Left hindlimb (tissue), 1 donor: Measurements from ENCODE around the gene SPAG16.

Experiments used
- DNase-seq: peaks from one replicate; pipeline ENCODE4 v3.0.0-alpha.2; 2018

SPAG16 gene

DNA sequence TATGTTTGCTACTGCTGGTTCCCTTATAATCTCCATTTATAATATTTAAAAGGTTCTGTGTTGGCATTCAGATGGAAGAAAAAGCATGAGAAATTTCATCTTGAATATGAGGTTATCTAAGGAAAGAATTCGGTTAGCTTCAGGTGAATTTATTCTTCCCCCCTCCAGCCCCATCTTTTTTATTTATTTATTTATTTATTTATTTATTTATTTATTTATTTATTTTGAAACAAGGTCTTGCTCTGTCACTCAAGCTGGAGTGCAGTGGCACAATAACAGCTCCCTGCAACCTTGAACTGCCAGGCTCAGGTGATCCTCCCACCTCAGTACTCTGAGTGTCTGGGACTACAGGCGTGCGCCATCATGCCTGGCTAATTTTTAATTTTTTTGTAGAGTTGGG is 1031.1 kb downstream of the SPAG16 start:
- no peak for DNase-seq

DNA sequence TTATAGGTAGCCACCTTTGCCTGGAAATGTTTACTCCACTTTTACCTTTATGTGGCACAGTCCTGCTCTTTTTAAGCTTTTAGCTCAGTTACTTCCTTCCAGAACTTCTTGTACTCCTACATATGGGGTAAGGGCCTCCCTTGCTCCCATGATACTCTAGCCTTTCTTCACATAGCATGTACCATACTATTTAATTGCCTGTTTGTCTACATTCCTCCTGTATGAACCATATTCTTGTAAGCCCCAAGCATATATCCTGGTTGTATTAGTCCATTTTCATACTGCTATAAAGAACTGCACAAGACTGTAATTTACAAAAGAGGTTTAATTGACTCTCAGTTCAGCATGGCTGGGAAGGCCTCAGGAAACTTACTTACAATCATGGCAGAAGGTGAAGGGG is 1035.9 kb downstream of the SPAG16 start:
- no peak for DNase-seq

DNA sequence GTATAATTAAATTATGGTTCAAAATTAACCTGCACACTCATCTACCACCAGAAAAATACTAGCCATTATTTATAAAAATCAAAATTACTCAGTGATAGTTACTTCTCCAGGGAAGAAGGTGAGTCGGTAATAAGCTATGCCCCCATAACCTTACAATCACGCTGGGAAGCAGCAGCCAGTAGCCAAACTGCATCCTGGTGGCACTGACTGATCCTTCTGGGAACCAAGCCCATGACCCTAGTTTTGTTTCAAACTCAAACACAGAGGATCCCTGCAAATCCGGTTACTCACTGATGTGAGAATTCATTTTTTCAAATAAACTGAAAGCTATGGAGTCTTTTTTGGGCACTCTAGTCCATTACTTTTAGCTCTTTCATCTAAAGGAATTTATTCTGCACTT is 1038.4 kb downstream of the SPAG16 start:
- DNase-seq: no peak

DNA sequence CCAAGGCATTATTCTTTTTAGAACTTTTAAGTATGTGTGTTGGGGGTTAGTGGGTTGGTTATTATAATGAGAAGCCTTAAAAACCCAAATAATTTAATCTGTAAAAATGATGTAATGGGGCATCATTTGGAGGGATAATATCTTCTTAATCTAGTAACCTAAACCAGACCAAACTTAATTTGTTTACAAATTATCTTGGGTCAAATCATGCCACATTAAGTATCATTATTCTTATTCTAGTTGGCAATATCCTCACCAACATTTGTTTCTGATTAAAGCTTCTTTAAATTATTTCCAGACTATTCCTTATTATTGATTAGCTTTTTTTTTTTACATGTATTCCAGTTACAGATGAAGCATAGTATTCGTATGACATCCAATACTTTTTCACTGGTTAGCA is 1041.1 kb downstream of the SPAG16 start:
- no peak for DNase-seq

DNA sequence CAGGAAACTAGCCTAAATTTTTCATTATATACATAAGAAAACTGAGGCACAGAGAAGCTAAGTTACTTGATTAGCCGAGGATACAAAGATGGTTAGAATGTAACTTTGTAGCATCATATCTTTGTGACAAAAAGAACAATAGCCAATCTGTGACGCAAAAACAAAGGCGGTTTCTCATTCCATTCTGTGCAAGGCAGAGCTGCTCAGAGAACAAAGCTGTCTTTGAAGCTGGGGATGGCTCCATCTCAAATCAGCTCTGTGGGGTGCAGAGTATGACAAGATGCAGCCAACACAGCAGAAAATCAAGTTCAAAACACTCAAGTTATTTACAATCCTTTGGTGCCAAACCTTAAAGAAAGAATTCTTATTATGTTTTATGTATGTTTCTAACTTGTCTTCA is 1044.7 kb downstream of the SPAG16 start:
- no peak for DNase-seq

DNA sequence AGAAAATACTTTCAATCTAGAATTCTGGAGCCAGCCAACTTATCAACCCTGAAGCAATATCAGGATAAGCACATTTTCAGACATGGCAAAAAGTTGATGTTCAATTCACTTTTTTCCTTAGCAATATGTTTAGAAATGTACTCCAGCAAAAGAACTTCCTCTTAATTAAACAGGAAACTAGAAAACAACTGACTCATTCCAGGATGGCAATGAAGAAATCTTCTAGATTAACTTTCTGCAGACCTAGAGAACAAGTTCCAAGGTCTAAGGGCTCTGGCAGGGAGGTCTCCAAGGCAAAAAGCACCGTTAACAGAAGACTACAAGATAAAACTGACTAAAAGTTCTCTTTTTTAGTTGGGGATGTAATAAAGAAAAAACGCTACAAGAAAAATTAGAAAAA is 1057.4 kb downstream of the SPAG16 start:
- no peak for DNase-seq

DNA sequence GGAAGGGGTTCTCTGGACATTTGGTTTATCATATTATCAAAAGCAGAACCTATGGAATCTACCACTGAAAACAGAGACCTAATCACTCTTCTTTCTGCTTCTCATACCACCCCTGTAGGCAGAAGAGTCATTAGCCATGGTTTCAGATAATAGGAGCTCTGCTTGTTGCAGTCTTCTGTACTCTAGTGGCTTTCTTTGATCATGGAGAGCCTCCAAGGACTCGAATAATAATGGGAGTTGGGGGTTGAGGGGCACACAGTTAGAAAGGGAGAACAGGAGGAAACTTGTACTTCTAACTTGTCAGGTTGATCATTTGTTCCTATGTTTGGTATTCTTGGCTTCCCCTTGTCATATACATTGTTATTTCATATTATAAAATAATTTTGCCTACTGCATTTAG is 1074.2 kb downstream of the SPAG16 start:
- DNase-seq: no peak

DNA sequence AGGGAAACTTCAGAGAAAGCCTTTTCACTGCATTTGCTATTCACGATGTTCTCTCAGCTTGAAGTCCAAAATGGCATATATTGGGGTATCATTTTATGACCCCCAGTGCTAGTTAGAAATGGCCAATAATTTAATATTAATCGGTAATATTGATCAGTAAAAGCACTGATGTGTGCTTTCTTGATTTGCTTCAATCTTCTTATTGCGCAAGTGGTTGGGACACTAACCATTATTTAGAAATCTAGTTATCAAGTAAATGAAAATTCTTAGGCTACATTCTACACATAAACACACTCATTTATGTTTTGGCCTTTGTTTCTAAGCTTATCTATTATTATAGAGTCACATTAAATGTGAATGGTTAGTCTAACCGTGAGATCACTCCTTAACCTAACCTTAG is 1076.9 kb downstream of the SPAG16 start:
- no peak for DNase-seq

DNA sequence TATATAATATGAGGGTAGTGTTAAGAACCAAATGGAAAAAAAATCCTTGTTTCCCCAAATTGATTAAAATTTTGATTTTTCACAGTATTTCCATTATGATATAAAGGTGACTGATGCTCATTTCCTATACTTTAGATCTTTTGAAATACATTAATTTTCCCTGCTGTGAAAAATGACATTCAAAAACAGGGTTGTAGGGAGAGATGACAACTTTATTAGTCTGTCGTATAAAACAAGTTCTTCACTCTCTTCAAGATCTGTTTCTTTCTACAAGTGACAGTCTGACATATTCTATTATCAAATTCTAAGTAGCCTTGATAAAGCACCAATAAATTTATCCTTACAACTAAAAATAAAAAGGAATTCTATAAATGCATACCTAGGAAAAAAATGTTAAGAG is 1081.3 kb downstream of the SPAG16 start:
- no peak for DNase-seq

DNA sequence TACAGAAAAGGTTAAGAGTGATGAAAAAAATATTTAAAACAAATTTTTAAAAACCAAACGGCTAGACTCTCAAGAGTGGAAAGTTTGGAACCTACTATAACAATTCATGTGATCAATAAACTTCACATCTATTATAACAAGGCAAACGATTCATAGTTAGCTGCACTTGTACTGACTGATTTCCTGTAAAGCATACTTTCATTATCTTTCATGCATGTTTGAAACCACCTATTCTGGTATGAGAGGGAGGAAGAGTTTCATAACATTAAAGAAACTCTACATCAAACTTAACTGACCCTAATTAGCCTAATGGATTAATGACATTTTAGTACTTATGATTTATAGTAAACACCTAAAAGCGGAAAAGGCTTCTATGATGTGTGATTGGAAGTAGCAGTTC is 1082.9 kb downstream of the SPAG16 start:
- DNase-seq: no peak

DNA sequence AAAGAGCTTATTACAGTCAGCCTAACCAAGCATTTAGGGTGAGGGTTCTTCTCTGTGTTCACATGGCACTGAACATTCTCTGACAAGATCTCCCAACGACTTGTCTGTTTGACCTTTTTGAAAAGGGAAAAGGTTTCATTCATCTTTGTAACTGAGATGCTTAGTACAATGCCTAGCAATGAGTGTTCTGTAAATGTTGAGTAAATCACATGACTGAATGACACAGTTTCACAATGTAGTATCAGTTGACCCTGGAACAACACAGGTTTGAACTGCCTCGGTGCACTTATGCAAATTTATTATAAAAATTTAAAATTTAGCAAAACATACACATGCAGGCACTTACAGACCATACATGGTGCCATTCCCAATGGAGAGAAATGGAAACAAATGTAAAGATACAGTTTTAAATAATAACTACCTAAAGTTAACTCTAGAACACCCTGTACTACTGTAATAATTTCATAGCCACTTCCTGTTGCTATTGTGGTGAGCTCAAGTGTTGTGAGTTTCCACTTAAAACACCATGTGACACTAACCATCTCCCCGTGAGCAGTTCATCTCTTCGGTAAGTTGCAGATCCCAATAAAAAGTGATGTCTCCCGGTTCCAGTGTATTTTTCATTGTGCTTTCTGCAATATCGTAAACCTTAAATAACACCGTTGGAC is 1092.5 kb downstream of the SPAG16 start:
- no peak for DNase-seq

DNA sequence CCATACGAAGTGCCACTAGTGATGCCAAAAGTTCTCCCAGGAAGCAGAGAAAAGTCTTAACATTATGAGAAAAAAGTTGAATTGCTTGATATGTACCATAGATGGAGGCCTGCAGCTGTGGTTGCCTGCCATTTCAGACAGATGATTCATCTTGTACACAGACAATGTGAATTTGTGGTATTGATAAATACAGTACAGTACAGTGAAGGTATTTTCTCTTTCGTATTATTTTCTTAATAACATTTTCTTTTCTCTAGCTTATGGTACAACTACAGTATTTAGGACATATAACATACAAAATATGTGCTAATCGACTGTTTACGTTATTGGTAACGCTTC is 1093.0 kb downstream of the SPAG16 start:
- DNase-seq: no peak

DNA sequence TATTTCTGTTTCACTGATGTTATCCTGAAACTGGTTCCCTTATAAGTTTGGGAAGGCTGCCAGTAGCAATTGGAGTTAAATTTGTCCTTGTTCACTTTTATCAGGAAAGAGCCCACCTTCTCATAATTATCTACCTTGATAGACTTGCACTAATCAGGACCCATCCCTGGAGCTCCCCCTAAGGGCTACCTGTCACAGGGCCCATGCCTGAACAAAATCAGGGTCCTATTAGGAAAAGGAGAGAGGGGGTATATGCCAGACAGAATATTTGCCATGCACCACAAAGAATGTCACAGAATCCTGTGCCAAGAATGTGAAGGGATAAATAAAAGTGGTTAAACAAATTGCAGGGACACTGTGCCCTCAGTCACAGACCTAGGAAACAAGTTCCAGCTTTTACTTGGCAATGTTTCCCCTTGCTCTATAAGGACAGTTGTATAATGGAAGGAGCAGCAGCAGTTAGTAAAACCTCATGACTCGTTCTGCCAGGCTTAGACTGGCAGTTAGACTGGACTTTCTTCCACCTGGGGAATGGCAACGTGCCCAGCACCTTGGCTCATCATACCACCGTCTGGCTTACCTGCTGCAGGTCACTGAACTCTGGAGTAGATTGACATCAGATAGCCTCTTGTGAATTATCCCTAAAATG is 1094.3 kb downstream of the SPAG16 start:
- no peak for DNase-seq

DNA sequence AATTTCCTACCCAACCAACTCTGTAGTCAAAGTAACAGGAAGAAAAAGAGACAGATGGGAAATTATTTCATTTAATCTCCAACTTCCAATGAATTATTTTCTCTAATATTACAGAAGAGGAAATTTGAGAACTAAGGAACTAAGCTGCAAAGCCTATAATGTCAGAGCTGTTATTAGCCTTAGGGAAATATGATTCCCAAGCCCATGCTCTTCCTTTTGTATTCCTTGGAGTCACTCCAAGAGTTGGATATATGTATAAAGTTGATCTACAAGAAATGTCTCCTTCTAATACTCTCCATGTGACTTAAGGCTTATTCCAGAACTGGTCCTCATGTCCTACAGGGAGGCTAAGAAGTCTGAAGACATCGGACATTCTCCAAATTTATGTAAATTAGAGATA is 1095.0 kb downstream of the SPAG16 start:
- no peak for DNase-seq

DNA sequence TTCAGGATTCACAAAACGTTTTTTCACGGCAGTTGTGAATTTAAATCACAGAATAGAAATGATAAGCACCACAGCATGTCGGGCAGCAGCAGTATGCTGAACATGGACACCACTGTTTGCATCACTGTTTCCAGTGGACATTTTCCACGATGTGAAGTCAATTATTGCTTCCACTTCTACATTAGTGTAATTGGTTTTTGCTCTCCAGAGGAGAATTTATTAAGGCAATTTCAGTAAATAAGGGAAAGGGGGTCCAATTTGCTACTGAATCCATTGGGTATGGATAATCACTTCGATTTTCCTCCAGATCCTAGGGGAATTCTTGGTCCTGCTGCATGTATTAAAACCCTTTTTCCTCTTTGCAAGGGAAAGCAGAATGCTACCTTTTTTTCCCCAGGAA is 1096.4 kb downstream of the SPAG16 start:
- no peak for DNase-seq

DNA sequence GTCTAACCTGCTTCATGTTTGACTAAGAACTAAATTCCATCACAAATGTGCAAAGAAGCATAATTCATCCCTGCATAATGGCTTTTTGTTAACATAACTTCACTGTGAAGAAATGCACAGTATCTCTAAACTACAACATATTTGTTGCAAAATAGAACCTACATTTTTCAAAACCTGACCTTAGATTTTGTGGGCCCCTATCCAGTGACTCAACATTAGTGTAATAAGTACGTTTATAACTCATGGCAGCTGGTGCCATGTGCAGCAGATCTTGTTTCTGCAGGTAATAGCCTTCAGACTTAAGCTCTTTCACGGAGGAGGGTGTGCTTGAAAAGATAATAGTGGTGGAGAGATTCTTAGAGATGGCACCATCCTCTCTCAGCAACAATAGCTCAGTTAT is 1098.0 kb downstream of the SPAG16 start:
- DNase-seq: no peak

DNA sequence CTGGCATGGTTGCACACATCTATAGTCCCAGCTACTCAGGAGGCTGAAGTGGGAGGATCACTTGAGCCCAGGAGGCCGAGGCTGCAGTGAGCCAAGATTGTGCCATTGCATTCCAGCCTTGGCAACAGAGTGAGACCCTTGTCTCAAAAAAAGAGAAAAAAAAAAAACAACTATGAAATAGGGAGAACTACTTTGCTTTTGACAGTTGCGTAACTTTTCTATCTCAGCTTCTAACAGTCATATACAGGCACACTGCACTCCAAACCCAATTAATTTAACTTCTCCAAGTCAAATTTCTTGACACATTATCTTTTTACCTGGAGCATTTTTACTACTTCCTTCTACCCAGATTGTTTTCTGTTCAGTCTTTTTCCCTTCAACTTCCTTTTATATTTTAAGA is 1102.5 kb downstream of the SPAG16 start:
- DNase-seq: no peak

DNA sequence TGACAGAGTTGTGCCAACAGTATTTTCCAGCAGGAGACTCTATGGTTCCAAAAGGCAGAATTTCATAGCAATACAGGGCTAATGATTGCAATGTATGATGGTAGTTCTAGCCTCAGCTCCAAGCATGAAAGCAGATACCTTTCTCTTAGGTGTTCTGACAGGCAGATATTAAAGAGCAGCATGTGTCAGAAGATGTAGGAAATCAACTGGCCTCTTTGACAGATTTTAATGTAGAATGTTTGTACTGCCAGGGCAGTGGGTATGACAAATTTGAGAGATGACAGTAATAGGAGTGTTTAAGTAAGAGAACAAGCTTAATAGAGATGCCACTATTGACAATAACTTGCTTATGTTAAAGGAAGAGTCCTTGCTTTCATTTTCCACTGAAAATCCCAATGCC is 1105.1 kb downstream of the SPAG16 start:
- DNase-seq: no peak

DNA sequence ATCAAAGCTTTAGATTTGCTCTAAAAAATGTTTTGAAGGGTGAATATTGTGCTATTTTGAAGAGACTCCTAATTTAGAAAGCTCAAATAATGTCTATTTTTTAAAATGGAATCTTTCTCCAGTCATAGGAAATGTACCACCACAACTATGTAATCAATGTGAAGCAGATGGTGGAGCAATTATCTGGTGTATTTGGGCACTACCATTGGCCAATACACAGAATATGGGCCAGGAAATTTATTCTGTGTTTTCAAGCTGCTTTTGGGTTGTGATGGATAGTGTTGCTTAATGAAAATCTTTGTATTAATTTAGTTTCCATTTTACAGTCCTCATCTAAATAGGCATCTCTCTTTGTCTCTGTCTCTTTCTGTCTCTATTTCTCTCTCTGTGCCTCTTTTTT is 1109.5 kb downstream of the SPAG16 start:
- DNase-seq: no peak

DNA sequence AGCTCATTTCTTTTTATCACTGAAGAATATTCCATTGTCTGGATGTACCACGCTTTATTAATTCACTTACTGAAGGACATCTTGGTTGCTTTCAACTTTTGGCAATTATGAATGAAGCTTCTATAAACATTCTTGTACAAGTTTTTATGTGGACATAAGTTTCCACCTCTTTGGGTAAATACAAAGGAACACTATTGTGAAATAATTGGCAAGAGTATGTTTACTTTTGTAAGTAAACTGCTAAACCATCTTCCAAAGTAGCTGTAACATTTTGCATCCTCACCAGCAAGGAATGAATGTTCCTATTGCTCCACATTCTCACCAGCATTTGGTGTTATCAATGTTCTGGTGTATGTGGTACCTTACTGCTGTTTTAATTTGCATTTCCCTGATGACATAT is 1110.8 kb downstream of the SPAG16 start:
- no peak for DNase-seq

DNA sequence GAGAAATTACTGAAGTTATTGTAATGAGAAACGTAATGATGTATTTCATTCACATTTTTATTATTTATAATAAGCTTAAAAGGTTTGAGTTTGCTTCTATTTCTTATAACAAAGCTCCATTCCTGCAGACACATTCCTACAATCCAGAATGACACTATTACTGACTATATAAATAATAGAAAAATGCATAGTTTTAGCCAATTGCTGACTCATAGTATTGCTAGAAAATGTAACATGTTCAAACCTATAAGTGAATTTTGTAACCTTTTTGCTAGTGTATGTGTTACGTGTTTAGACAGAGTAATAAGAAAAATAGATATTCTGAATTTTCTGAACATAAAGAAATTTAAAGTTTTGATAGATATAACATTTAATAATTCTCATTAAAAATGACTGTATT is 1117.3 kb downstream of the SPAG16 start:
- DNase-seq: no peak

DNA sequence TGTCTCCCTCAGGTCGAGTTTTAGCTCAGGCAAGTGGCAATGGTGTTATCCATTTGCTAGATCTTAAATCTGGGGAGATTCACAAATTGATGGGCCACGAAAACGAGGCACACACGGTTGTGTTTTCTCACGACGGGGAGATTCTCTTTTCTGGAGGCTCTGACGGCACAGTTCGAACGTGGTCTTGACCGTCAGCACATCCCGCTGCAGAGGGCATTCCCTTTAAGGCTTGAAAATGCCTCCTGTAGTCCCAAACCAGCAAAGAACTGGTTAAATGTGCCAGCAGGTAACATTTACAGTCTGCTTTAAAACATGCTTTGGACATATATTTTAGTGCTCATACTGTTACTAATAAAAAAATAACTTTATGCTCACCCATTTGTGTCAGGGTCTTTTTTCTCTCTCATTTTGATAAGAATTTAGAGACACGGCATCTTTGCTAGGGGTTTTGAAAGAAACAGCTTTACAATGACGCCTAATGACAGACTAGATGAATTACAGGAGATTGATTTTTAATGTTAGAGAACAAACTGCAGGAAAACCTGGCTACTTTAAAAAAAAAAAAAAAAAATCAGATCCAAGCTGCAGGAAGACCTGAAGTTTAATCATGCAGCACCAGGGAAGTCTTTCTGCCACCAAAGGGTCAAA is 1126.0 kb downstream of the SPAG16 start:
- DNase-seq: no peak

DNA sequence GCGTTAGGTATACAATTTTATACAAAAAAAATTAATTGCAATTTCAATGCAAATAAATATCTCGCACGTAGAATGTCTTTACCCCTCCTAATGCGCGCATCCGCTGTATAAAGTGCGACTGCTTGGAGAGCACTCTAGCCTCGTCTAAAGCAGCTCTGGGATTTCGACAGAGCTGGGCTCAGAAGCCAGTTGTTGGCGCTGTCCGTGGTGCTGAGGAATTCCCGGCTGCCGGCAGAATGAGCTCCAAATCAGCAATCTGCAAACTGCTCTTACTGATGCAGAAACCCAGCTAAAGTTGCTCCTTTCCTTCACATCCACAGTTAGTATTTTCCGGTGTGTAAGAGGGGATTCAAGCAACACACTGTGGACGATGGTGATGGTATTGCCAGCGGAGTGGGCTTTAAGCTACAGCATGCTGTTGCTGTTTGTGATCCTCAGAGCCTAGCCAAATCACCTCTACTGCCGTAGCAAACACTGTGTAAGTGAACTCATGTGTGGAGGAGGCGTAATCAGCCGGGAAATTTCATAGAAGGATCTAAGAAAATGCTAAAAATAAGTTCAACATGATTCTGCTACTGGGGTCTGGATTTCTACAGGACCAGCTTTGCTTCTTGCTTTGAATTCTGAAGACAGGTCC is 1126.8 kb downstream of the SPAG16 start, which contains the start of gene VWC2L:
VWC2L (plus strand) TSS at position 137 of the 637 bp plus-strand sequence. CDS start 3,140 bp downstream, outside the sequence.
- DNase-seq: peak; percentile 81

DNA sequence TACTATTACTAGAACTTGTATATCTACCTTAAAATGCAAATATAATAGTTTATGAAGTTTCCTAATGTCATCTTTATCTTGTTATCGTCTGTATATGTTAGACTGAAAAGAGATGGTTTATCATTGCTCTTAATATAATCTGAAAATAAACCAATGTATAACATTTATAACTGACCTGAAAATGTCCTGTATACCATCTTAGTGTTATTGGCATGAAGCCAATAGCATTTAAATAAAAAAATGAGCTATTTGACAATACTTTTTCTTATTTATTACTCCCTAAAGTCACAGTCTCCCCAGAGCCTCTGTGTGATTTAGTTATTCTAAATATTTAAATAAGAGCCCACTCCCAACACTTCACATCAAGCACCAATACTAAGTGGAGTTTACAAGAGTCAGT is 1128.4 kb downstream of the SPAG16 start:
- no peak for DNase-seq
